Endothelial cell of umbilical vein (primary cell): Measurements from ENCODE around the gene CFC1.
"Not testable (repeated sequence)": the region's sequence is repeated elsewhere in the genome, so short reads cannot be mapped to it uniquely, and the experiment has no call there.

ENCODE experiments used
- EZH2 ChIP-seq: IDR thresholded peaks from 2 replicates; pipeline ENCODE4 v1.6.1; 2012; ENCODE audit warnings: borderline replicate concordance, low read depth, mild to moderate bottlenecking, moderate library complexity, low read length, inconsistent platforms; ENCODE audit not compliant: severe bottlenecking
- JUN ChIP-seq: IDR thresholded peaks from 2 replicates; pipeline ENCODE4 v1.6.1; 2011; ENCODE audit warnings: borderline replicate concordance, low read depth; ENCODE audit not compliant: insufficient read length, insufficient read depth
- POLR2A ChIP-seq: IDR thresholded peaks from 2 replicates; pipeline ENCODE4 v1.6.1; 2012; ENCODE audit warnings: low read depth, mild to moderate bottlenecking, control low read depth, low read length
- TF ChIP-seq, protein P1 (sequence below): IDR thresholded peaks from 2 replicates; pipeline ENCODE4 v1.6.1; 2011; ENCODE audit not compliant: insufficient read depth, insufficient read length
- TF ChIP-seq, protein P2 (sequence below), 2 donors: IDR thresholded peaks; 1 replicate in 1 of 2; 2 replicates in 1 of 2; pipeline ENCODE4 v1.5.1; 2011; ENCODE audit warnings: low read length in 2 of 2, mild to moderate bottlenecking in 2 of 2, moderate library complexity in 2 of 2, control low read depth in 1 of 2, inconsistent platforms in 1 of 2, low read depth in 1 of 2; ENCODE audit not compliant: insufficient read depth in 1 of 2; ENCODE audit errors: extremely low read depth in 1 of 2

DNA sequence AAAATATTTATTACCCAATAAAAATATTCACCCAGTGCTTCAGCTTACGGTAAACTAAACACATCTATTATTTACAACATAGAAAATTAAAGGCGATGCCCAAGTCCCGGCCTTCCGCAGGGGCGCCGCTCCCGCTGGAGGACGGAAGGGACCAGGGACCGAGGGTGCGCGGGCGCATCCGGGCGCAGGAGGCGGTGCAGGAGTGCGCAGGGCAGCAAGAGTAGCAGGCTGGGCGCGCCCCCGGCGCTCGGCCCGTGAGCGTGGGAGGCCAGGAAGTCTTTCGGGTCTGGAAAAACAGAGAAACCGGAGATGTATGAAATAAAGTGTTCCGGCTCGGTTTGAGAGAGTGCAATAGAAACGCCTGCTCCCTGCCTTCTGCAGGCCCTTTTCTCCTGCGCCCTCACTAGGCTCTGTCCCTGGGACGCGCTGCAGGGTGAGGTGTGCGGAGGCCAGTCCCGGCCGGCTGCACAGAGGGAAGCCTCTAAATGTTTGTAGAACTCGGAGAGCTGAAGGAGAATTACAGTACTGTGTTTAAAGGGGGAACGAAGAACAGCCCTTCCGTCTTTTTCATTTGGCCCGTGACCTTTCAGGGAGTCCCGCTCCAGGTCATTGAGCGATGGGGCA, 6.5 kb downstream of the CFC1 start:
- TF ChIP-seq, protein P1, sequence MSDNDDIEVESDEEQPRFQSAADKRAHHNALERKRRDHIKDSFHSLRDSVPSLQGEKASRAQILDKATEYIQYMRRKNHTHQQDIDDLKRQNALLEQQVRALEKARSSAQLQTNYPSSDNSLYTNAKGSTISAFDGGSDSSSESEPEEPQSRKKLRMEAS, result not testable (repeated sequence)
- not testable (repeated sequence) for TF ChIP-seq POLR2A, JUN, EZH2
- TF ChIP-seq, protein P2, sequence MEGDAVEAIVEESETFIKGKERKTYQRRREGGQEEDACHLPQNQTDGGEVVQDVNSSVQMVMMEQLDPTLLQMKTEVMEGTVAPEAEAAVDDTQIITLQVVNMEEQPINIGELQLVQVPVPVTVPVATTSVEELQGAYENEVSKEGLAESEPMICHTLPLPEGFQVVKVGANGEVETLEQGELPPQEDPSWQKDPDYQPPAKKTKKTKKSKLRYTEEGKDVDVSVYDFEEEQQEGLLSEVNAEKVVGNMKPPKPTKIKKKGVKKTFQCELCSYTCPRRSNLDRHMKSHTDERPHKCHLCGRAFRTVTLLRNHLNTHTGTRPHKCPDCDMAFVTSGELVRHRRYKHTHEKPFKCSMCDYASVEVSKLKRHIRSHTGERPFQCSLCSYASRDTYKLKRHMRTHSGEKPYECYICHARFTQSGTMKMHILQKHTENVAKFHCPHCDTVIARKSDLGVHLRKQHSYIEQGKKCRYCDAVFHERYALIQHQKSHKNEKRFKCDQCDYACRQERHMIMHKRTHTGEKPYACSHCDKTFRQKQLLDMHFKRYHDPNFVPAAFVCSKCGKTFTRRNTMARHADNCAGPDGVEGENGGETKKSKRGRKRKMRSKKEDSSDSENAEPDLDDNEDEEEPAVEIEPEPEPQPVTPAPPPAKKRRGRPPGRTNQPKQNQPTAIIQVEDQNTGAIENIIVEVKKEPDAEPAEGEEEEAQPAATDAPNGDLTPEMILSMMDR (IDR thresholded peaks at IDR 0.05; ENCODE audit: extremely low read depth in 1 of 2, insufficient read depth in 1 of 2, low read depth in 1 of 2, low read length in 2 of 2), result not testable (repeated sequence)
